Stimulated activated CD8-positive, alpha-beta memory T cell treated with anti-CD3 and anti-CD28 coated beads, Interleukin-12 subunit alpha, Interleukin-12 subunit beta, amount 100 ng/mL, for 4 hours (primary cell): ENCODE data around the gene RPS29.
"Not testable (repeated sequence)": the region's sequence is repeated elsewhere in the genome, so short reads cannot be mapped to it uniquely, and the experiment has no call there.

Experiments
- DNase-seq: peaks from one replicate; pipeline ENCODE4 v3.0.0-alpha.2; 2020; ENCODE audit warnings: low read depth

Gene RPS29

GRCh38 chr14:49598189-49598484 lies 12.0 kb upstream of the RPS29 start:
- no peak for DNase-seq

- DNase-seq, result no peak
These were observed 8.3 kb upstream of the RPS29 start for GRCh38 chr14:49594347-49595091.

DNA sequence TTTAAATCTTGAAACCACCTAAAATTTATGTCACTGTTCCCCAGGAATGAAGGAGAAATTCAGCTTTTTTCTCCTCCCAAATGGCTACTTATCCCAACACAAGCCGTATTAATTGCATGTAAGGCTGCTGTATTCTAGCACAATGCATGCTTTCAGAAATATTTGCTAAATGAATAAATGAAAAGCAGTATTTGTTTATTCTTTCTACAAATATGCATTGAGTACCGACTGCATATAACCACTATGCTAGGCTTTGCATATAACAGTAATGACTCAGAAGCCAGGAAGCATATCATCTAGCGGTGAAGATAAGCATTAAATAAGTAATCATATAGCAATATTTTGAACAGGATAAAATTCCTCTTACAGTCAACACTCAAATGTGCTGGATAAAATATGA lies 6.8 kb upstream of the RPS29 start:
- DNase-seq, result no peak

DNA sequence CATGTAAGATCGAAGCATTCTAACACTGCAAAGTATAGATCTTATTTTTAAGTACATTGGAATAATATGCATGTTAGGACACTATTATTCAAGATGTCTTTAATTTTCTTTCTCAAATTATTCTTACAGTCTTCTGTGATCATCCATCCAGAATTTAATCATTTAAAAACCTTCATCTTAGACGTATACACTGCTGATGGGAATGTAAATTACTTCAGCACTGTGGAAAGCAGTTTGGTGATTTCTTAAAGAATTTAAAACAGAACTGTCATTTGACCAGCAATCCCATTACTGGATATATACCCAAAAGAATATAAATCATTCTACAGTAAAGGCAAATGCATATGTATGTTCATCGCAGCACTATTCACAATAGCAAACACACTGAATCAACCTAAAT lies 3.2 kb upstream of the RPS29 start:
- no peak for DNase-seq

DNA sequence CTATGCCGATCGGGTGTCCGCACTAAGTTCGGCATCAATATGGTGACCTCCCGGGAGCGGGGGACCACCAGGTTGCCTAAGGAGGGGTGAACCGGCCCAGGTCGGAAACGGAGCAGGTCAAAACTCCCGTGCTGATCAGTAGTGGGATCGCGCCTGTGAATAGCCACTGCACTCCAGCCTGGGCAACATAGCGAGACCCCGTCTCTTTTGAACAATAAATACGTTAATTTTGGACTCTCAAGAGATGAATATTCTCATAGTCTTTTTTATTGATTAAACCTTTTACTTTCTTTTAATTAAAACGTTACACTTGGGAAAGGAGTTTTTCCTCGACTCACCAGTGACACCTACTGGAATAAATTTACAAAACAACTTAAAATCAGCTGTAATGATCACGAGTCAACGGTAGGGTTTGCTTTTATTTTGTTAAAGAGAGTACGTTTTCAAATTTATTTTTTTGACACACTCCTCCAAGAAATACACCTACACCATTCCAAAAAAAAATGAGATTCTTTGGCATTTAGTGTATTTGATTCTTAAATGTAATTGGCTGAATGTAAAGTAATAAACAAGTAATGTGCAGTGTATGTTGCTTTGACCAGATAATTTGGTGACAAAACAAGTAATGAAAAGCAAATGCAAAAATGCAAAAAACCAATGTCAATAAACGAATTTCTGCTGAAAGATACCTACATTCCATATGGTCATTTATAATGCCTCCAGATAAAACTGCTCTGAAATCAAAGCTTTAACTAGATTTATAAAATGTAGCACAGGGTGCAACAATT lies 687 bp upstream of the RPS29 start:
- DNase-seq, result peak; percentile 30

DNA sequence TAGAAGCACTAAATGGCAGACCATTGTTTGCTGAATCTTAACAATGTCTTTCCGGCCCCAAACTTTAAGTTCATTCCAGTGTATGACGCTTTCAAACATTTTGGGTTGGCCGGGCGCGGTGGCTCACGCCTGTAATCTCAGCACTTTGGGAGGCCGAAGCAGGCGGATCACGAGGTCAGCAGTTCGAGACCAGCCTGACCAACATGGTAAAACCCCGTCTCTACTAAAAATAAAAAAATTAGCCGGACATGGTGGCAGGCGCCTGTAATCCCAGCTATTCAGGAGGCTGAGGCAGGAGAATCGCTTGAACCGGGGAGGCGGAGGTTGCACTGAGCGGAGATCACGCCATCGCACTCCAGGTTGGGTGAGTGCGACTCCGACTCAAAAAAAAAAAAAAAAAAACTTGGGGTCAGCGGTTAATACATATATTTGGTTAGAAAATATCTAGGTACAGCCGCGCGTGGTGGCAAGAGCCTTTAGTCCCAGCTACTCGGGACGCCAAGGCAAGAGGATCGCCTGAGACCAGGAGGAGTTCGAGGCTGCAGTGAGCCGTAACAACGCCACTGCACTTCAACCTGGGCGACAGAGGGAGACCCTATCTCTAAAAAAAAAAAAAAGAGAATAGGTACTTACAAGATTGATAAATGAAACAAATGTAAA lies 1.1 kb downstream of the RPS29 start:
- not testable (repeated sequence) for DNase-seq

DNA sequence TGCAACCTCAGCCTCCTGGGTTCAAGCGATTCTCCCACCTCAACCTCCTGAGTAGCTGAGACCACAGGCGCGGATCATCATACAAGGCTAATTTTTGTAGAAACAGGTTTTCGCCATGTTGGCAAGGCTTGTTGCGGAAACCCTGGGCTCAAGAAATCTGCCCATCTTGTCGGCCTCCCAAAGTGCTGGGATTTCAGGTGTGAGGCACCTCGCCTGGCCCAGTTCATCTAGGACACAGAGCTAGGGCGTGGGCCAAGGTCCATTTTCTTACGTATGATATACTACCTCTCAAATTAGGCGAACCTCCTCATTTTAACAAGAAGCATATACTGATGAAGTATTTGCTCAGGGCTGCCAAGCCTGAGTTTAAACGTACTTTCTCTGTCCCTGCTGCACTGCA lies 2.1 kb downstream of the RPS29 start:
- no peak for DNase-seq

- no peak for DNase-seq
These were observed 2.6 kb downstream of the RPS29 start for GRCh38 chr14:49583629-49584028.

DNA sequence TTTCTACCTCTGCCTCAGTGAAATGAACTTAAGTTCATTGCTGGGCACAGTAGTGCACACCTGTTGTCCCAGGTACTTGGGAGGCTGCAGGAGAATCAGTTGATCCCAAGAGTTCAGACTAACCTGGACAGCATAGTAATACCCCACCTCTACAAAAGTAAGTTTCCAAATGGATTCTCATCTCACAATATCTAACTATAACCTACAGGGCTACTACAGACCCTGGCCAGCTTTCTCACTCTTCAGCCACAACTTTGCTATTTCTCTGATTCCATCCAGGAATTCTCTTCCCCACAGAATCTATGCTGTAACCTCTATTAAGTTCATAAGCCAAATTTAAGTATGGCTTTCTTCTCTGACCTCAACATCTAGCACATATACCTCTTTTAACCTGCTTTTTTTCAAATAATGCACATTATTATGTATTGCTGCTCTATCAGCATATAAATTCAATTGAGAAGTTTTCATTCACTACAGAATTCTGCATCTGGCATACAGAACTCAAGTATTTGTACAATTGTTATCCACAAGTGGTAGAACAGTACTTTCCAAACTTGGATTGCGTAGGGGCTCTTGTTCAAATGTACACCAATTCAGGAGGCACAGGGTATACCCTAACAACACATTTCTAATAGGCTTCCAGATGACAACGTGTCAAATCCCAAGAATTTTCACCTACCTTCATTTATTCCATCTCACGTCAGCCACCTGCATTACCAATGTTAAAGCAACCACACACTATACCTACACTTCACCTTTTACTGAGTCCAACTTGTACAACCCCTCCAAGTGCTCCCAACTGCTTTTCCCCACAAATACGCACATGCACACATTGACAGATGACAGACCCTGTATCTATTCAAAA lies 3.8 kb downstream of the RPS29 start:
- DNase-seq, result no peak

- DNase-seq, result no peak
These were observed 4.7 kb downstream of the RPS29 start for GRCh38 chr14:49581209-49582112.

- DNase-seq, result no peak
These were observed 6.3 kb downstream of the RPS29 start for GRCh38 chr14:49579841-49580240.

GRCh38 chr14:49578141-49578540 lies 8.0 kb downstream of the RPS29 start:
- DNase-seq, result no peak

GRCh38 chr14:49574038-49574437 lies 12.1 kb downstream of the RPS29 start:
- no peak for DNase-seq

DNA sequence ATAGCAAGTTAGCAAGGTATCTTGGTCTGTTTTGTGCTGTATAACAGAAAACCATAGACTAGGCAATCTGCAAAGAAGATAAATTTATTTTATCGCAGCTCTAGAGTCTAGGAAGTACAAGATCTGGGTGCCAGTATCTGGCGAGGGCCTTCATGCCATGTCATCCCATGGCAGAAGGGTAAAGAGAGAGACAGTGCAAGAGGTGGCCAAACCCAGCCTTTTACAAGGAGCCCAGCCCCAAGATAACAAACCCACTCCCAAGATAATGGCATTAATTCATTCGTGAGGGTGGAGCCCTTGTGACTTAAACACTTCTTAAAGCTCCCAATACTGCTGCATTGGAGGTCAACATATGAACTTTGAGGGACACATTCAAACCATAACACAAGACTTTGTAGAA lies 16.9 kb downstream of the RPS29 start:
- no peak for DNase-seq

DNA sequence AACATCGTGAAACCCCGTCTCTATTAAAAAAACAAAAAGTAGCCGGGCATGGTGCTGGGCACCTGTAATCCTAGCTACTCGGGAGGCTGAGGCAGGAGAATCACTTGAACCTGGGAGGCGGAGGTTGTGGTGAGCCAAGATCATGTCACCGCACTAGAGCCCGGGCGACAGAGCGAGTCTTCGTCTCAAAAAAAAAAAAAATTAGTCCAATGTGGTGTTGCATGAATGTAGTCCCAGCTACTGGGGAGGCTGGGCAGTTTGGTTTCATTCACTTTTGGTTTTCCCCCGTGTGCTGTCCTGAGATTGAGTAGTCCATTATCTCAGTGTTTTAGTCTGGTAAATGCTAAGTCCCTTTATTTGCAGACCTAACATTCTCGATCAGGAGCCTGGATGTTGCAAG lies 19.5 kb downstream of the RPS29 start:
- no peak for DNase-seq

- DNase-seq, result no peak
These were observed 26.0 kb downstream of the RPS29 start for GRCh38 chr14:49559979-49560768.

DNA sequence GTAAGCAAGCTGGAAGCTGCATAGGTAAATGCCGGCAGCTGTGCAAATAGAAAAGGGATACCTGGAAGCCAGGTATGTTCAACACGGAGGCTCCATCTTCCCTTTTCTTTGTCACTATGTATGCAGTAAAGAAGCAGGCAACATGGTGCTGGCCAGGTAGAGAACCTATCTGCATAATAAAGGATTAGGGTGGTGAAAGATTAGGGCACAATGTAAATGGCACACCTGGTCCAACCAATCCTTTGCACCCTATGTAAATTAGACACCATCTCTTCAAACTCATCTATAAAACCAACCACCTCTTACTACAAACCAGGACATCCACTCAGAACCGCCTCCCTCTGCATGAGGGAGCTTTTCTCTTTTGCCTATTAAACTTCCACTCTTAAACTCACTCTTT lies 32.3 kb downstream of the RPS29 start:
- no peak for DNase-seq

GRCh38 chr14:49553106-49553505 lies 33.1 kb downstream of the RPS29 start:
- no peak for DNase-seq

GRCh38 chr14:49551569-49551968 lies 34.6 kb downstream of the RPS29 start:
- no peak for DNase-seq
